ENCODE measurements around the gene PRR36. TPM values are rescaled to one million over a fixed set of nuclear protein-coding genes. Genes with fewer than 3 reads are reported as not detected.
A peak's percentile ranks its signal among the peaks of the same experiment; 100 is the strongest.

Gene PRR36
- total RNA-seq, 3 donors from 2014 or later = 0.05 to 0.08 TPM; not detected in 1

DNA sequence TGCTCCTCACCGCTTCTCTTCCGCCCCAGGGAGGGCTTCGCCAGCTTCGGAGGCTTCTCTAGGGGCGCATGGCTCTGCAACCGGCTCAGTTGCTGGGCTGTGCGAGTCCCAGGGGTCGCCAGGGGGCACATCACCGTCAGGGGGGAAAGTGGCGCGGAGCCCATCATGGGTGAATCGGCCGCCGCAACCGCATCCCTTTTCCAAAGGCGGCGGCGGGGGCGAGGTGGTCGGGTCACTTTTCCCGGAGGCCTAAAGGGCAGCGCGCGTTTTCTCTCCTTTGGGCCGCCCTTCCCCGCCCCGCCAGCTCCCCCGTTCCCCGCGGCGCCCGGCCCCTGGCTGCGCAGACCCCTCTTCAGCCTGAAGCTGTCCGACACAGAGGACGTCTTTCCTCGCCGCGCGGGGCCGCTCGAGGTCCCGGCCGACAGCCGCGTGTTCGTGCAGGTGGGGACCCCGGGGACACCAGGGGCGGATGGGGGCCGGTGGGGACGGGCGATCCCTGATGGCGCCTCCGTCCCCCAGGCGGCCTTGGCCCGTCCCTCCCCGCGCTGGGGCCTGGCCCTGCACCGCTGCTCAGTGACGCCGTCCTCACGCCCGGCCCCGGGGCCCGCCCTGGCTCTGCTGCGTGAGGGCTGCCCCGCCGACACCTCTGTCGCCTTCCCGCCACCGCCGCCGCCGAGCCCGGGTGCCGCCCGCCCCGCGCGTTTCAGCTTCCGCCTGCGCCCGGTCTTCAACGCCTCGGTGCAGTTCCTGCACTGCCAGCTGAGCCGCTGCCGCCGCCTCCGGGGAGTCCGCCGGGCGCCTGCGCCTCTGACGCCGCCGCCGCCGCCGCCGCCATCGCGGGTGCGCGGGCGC, 42.1 kb upstream of the PRR36 start:
- Mint-ChIP-seq H3K27me3 (ENCODE audit: low read depth) (peaks cover 36% of the 10 kb centered on the region), H3K9me3 (no peaks in the 10 kb centered on the region), H3K4me3 (peak overlapping the region; percentile 50), H3K4me1 (ENCODE audit: low read depth) (peaks cover 27% of the 10 kb centered on the region), H3K36me3 (ENCODE audit: insufficient read depth) (peaks cover 8% of the 10 kb centered on the region)
- DNase-seq = no peak
- ATAC-seq = peak; percentile 23 to 26

DNA sequence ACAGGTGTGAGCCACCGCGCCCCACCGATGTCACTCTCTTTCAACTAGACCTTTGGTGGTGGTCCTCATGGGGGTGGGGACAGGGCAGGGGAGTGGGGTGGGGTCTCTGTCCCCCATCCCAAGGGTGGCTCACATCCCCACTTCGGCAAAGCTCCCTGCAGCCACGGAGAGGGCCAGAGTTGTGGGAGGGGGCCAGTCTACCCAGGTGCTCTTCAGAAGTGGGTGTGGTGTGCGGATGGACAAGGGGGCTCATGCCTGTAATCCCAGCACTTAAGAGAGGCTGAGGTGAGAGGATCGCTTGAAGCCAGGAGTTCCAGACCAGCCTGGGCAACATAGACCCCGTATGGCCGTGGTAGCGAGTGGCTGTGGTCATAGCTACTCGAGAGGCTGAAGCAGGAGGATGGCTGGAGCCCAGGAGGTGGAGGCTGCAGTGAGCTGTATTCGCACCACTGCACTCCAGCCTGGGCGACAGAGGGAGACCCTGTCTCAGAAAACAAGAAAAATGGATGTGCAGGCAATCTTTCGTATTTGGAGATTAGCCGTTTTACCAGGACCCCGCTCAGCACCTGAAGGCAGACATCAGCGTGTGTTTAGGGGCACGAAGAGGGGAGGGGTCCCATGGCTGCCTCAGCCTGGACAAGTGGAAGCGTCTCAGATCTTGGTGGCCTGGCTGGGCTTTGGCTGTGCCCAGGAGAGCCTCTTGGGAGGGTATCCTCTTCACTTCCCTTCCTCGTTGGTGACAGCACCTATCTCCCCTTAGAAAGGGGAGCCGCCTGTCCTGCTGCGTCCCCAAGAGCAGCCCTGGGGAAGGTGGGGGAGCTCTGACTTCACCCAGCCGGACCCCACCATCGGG, 41.3 kb upstream of the PRR36 start:
- Mint-ChIP-seq H3K36me3 (ENCODE audit: insufficient read depth) (peaks cover 14% of the 10 kb centered on the region), H3K4me3 (peak overlapping the region; percentile 50), H3K4me1 (ENCODE audit: low read depth) (peaks cover 22% of the 10 kb centered on the region), H3K9me3 (no peaks in the 10 kb centered on the region), H3K27me3 (ENCODE audit: low read depth) (peaks cover 36% of the 10 kb centered on the region)
- no peak for ATAC-seq
- DNase-seq = no peak

DNA sequence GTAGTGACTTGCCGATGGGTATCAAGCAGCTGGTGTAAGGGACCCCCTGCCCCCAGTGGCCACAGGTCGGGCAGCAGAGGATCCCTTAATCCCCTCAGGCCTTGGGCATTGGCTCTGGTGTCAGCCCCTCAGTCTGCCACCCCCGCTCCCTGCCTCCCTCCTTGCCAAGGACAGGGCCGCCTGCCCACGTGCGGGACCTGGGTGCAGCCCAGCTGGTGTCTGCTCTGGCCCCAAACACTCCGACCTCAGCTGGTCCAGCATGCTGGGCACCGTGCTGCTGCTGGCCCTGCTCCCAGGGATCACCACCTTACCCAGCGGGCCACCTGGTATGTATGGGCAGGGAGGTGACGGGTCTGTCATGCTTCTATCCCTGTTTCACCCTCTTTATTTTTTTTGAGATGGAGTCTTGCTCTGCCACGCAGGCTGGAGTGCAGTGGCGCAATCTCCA, 40.4 kb upstream of the PRR36 start, which contains the start of gene TGFBR3L:
TGFBR3L (plus strand) TSS at position 233 of the 448 bp plus-strand sequence.
- Mint-ChIP-seq H3K4me3 (peak within 1 kb of the TSS; percentile 50), H3K36me3 (ENCODE audit: insufficient read depth) (peaks cover 14% of the 10 kb centered on the region), H3K9me3 (no peaks in the 10 kb centered on the region), H3K27me3 (ENCODE audit: low read depth) (peaks cover 31% of the 10 kb centered on the region), H3K4me1 (ENCODE audit: low read depth) (peaks cover 16% of the 10 kb centered on the region)
- ATAC-seq (no peak), DNase-seq (no peak)

DNA sequence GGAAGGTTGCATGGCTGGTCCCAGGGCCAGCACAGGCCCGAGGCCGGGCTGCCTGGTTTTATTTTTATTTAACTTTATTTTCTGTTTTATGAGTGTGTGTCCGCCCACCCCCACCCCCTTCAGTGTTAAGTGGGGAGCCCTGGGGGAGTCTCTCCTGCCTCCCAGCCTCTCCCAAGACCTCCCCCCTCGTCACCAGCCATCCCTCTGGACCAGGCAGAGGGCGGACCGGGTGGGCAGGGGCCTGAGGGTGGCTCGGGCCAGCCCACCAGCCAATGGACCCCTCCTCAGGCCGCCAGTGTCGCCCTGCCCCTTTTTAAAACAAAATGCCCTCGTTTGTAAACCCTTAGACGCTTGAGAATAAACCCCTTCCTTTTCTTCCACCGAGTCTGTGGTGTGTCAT, 39.9 kb upstream of the PRR36 start:
- Mint-ChIP-seq H3K4me3 (no peak overlapping the region), H3K36me3 (ENCODE audit: insufficient read depth) (peaks cover 14% of the 10 kb centered on the region), H3K27me3 (ENCODE audit: low read depth) (peaks cover 30% of the 10 kb centered on the region), H3K4me1 (ENCODE audit: low read depth) (peaks cover 14% of the 10 kb centered on the region), H3K9me3 (no peaks in the 10 kb centered on the region)
- DNase-seq (no peak), ATAC-seq (no peak)

DNA sequence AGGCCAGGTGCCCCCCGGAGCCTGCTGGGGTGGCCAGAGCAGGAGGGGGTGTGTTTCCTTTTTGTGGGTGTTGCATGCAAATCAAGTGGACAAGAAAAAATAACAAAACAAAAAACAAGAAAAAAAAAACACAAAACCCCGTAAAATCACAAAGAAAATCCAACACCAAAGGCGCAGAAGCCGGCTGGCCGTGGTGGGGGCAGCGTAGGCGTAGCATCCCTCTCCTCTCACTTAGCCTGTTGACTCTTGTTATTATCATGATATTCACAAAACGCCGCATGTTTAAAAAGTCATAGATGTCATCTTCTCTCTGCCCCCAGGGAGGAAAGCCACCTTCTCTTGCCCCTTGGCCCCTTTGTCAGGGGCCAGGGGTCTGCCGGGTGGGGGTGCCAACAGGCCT, 39.5 kb upstream of the PRR36 start:
- Mint-ChIP-seq H3K4me1 (ENCODE audit: low read depth) (peaks cover 14% of the 10 kb centered on the region), H3K27me3 (ENCODE audit: low read depth) (peaks cover 30% of the 10 kb centered on the region), H3K9me3 (no peaks in the 10 kb centered on the region), H3K4me3 (no peak overlapping the region), H3K36me3 (ENCODE audit: insufficient read depth) (peaks cover 14% of the 10 kb centered on the region)
- ATAC-seq = no peak
- no peak for DNase-seq

DNA sequence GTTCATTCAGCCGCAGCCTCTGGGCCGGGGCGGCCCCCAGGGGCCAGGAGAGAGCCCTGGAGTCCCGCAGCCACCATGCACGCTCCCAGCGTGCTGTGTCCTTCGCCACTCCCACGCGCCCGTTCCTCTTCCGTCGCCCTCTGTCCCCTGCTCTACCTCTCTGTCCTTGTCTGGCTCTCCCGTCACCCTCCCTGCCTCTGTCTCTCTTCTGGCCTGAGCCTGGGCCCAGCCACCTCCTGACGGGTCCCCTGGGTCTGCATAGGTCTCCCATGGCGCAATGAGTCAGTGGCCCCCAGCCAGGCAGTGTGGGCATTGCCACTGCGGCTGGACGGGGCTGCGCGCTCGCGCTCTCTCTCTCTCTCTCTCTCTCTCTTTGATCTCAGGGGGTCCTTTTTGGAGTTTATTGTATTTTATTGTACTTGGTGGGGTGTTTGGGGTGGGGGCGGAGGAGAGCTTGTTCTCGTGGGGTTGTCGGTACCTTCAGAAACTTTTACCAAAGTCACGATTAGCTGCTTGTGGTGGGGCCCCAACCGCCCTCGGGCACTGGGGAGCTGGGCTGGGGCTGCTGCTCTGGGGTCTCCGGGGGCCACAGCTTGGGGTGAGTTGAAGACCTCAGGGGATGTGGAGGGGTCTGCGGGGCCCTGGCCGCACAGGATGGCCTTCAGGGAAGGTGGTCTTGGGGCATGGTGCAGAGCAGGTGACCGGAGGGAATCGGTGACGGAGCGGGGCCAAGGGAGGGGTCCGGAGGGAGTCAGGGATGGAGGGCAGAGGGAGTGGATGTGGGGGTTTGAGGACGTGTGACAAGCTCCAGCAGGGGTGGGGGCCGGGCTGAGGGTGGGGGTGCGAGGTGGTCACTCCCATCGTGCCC, 38.7 kb upstream of the PRR36 start:
- Mint-ChIP-seq H3K36me3 (ENCODE audit: insufficient read depth) (peaks cover 14% of the 10 kb centered on the region), H3K4me1 (ENCODE audit: low read depth) (peaks cover 13% of the 10 kb centered on the region), H3K4me3 (no peak overlapping the region), H3K27me3 (ENCODE audit: low read depth) (peaks cover 24% of the 10 kb centered on the region), H3K9me3 (no peaks in the 10 kb centered on the region)
- ATAC-seq (no peak), DNase-seq (no peak)

DNA sequence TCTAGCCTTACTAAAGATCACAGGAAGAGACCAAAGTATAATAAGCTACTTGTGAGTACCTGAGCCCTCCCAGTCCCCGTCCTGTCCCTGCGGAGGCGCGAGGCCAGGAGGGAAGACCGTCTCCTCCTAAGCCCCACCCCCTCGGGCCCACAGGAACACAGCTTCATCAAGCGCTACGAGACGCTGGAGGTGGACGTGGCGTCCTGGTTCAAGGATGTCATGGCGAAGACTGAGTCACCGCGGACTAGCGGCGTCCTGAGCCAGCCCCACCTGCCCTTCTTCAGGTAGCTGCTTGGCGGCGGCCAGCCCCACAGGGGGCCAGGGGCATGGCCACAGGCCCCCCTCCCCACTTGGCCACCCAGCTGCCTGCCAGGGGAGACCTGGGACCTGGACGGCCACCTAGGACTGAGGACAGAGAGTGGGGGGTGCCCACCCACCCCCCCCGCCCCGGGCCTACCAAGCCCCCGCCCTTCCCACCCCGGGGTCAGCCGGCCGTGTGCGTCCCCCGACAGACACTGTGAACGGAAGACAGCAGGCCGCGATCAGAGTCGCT, 38.0 kb upstream of the PRR36 start:
- ATAC-seq (no peak), DNase-seq (no peak)
- Mint-ChIP-seq H3K4me1 (ENCODE audit: low read depth) (peaks cover 15% of the 10 kb centered on the region), H3K36me3 (ENCODE audit: insufficient read depth) (peaks cover 14% of the 10 kb centered on the region), H3K4me3 (no peak overlapping the region), H3K9me3 (no peaks in the 10 kb centered on the region), H3K27me3 (ENCODE audit: low read depth) (peaks cover 22% of the 10 kb centered on the region)

DNA sequence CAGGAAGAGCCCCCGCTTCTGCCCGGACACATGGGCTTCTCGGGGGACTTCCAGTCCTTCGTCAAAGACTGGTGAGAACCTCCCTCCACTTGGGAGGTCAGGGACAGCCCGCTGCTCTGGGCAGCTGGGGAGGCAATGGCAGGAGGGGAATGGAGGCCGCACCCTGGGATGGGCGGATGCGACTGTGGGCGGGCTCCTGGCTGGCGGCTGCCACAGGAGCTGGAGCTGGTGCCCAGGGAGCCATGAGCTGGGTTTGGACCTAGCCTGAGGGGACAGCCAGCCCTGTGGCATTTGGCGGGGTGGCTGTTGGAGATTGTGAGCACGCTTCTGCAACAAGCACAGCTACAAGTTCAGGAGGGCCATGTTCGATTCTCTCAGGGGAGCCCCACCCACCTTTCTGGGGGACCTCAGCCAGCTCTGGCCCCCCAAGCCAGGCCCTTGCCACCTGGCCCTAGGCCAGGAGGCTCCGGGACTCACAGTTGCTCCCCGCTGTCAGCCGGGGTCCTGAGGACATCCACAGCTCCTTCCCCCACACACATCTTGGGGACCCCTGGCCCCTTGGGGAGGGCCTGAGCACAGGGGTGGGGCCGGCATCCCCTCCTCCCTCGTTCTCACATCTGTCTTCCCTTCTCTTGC, 37.4 kb upstream of the PRR36 start:
- no peak for DNase-seq
- Mint-ChIP-seq H3K4me1 (ENCODE audit: low read depth) (peaks cover 11% of the 10 kb centered on the region), H3K36me3 (ENCODE audit: insufficient read depth) (peaks cover 14% of the 10 kb centered on the region), H3K9me3 (no peaks in the 10 kb centered on the region), H3K4me3 (no peak overlapping the region), H3K27me3 (ENCODE audit: low read depth) (peaks cover 18% of the 10 kb centered on the region)
- ATAC-seq = no peak

DNA sequence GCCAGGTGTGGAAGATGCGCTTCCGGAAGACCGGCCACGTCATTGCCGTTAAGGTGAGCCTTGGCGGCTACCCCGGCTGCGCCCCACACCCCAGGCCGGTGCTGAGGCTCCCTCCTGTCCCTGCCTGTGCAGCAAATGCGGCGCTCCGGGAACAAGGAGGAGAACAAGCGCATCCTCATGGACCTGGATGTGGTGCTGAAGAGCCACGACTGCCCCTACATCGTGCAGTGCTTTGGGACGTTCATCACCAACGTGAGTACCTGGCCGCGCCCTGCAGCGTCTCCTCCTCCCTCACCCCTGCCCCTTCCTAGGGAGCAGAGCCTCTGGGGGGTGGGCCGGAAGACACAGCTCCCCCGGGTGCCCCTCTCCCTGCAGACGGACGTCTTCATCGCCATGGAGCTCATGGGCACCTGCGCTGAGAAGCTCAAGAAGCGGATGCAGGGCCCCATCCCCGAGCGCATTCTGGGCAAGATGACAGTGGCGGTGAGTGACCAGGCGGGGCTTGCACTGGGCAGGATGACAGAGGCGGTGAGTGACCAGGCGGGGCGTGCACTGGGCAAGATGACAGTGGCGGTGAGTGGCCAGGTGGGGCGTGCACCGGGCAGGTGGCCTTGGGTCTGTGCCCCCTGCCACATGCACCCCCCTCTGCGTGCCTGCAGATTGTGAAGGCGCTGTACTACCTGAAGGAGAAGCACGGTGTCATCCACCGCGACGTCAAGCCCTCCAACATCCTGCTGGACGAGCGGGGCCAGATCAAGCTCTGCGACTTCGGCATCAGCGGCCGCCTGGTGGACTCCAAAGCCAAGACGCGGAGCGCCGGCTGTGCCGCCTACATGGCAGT, 36.4 kb upstream of the PRR36 start:
- H3K36me3 Mint-ChIP-seq (ENCODE audit: insufficient read depth) = peaks cover 14% of the 10 kb centered on the region
- DNase-seq (no peak), ATAC-seq (no peak)
- peaks cover 13% of the 10 kb centered on the region for H3K27me3 Mint-ChIP-seq (ENCODE audit: low read depth)
- H3K4me1 Mint-ChIP-seq (ENCODE audit: low read depth) = peaks cover 9% of the 10 kb centered on the region
- H3K4me3 Mint-ChIP-seq = no peak overlapping the region
- H3K9me3 Mint-ChIP-seq = no peaks in the 10 kb centered on the region

DNA sequence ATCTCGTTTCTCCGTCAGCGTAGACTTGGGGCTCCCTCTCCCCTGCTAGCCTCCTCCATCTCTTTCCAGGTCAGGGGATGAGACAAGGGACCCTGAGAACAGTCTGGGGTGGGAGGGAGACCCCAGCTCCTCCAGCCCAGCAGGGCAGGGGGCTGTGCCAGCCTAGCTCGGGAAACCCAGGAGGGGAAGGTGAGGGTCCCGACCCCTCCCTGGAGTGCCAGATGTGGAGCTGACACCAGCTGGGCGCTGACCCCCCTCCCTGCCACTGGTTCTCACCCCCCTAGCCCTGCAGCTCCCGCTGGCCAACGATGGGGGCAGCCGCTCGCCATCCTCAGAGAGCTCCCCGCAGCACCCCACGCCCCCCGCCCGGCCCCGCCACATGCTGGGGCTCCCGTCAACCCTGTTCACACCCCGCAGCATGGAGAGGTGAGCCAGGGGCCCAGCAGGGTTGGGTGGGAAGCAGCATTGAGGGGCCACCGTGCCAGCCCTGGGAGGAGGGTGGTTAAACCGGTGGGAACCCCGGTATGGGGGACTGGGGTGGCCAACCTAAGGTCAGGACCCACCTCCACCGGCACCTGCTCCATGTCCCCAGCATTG, 35.4 kb upstream of the PRR36 start:
- no peak overlapping the region for H3K4me3 Mint-ChIP-seq
- ATAC-seq (no peak), DNase-seq (no peak)
- peaks cover 14% of the 10 kb centered on the region for H3K4me1 Mint-ChIP-seq (ENCODE audit: low read depth)
- peaks cover 3% of the 10 kb centered on the region for H3K27me3 Mint-ChIP-seq (ENCODE audit: low read depth)
- H3K36me3 Mint-ChIP-seq (ENCODE audit: insufficient read depth) = peaks cover 16% of the 10 kb centered on the region
- no peaks in the 10 kb centered on the region for H3K9me3 Mint-ChIP-seq

DNA sequence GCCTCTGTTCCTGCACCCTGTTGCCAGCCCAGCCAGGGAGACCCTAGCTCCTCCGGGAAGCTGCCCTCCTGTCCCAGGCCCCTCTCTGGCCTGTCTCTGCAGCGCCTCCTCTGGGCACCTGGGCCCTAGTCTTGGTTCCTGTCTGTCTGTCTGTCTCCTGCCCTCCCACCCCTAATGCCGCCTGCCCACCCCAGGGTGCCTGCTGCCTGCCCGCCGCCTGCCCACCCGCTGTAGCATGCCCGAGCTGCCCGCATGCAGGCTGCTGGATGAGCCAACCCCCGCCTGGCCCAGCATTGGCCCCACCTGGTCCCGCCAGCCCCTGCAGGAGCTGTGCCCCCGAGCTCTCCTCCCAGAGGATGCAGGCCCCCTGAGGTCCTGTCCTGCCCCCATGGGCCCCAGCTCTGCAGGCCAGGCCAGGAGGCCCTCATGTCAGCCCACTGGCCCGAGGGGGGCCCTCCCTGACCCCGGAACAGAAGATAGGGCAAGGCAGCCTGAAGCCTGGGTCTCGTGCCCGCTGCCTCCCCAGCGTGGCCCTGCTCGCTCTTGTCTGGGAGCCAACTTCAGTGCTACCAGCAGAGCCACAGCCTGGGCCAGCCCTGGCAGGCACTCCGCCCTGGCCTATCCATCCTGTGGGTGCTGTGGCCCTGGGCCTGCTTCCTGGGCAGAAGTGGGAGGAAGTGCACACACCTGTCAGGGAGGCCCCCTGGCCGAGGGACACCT, 34.7 kb upstream of the PRR36 start:
- H3K4me3 Mint-ChIP-seq = no peak overlapping the region
- no peak for DNase-seq
- H3K36me3 Mint-ChIP-seq (ENCODE audit: insufficient read depth) = peaks cover 16% of the 10 kb centered on the region
- ATAC-seq = no peak
- no peaks in the 10 kb centered on the region for H3K9me3 Mint-ChIP-seq
- H3K4me1 Mint-ChIP-seq (ENCODE audit: low read depth) = peaks cover 15% of the 10 kb centered on the region
- H3K27me3 Mint-ChIP-seq (ENCODE audit: low read depth) = no peaks in the 10 kb centered on the region

Data from activated T-cell treated with anti-CD3 and anti-CD28 coated beads, Interleukin-2, amount 50 U/mL, for 4 hours (primary cell).